HEK293 (cell line): Measurements from ENCODE around the gene EDARADD.
A peak's percentile ranks its signal among the peaks of the same experiment; 100 is the strongest.

Source experiments
- CTCF ChIA-PET: fragments of 350-600 bp; formaldehyde crosslinking; extraction: SDS; loops from one replicate; lab custom pipeline; 2021; ENCODE audit warnings: antibody characterized with exemption; lab: Yijun Ruan, JAX
- POLR2A ChIA-PET: fragments of 300-600 bp; formaldehyde crosslinking; extraction: SDS; loops from one replicate; lab custom pipeline; 2020; ENCODE audit warnings: antibody characterized with exemption, inconsistent platforms; lab: Yijun Ruan, JAX
- H3K27ac ChIP-seq: fragments of 200-500 bp; sonication (Bioruptor generic); 2 replicates; pipeline ENCODE4 v1.5.1; 2014; ENCODE audit warnings: low read depth, low read length, control low read depth, inconsistent platforms; ENCODE audit errors: extremely low read depth
- H3K36me3 ChIP-seq, 2 experiments: fragments of 200-500 bp in 1 of 2; sonication (Bioruptor generic) in 1 of 2; 1 replicate in 1 of 2; 2 replicates in 1 of 2; pipeline ENCODE4 v1.5.1; 2014 to 2017; ENCODE audit warnings: inconsistent platforms in 2 of 2, low read length in 2 of 2; ENCODE audit not compliant: control insufficient read depth in 2 of 2, insufficient read depth in 1 of 2
- H3K4me1 ChIP-seq: fragments of 200-500 bp; sonication (Bioruptor generic); 2 replicates; pipeline ENCODE4 v1.5.1; 2014; ENCODE audit warnings: mild to moderate bottlenecking, low read length, inconsistent platforms; ENCODE audit not compliant: control insufficient read depth, insufficient read depth
- H3K4me3 ChIP-seq: 2 replicates; pipeline ENCODE4 v1.5.1; 2011; ENCODE audit warnings: low read depth, mild to moderate bottlenecking, control low read depth, low read length, moderate library complexity
- H3K9me3 ChIP-seq: fragments of 200-500 bp; sonication (Bioruptor generic); 2 replicates; pipeline ENCODE4 v1.5.1; 2014; ENCODE audit warnings: low read depth, low read length, inconsistent platforms; ENCODE audit not compliant: control insufficient read depth, insufficient read depth
- GLIS1 ChIP-seq: fragments of 450-650 bp; formaldehyde crosslinking; IDR thresholded peaks from 2 replicates; pipeline ENCODE4 v1.5.1; 2016; ENCODE audit warnings: missing biosample characterization, missing genetic modification characterization
- INSM2 ChIP-seq: fragments of 450-650 bp; formaldehyde crosslinking; IDR thresholded peaks from 2 replicates; pipeline ENCODE4 v1.5.1; 2016; ENCODE audit warnings: missing biosample characterization, missing genetic modification characterization
- KLF16 ChIP-seq: fragments of 450-650 bp; formaldehyde crosslinking; IDR thresholded peaks from 2 replicates; pipeline ENCODE4 v1.5.1; 2017; ENCODE audit warnings: missing biosample characterization, missing genetic modification characterization
- RBAK ChIP-seq: fragments of 450-650 bp; formaldehyde crosslinking; IDR thresholded peaks from 2 replicates; pipeline ENCODE4 v1.5.1; 2016; ENCODE audit warnings: missing biosample characterization, missing genetic modification characterization
- ZNF112 ChIP-seq: fragments of 450-650 bp; formaldehyde crosslinking; IDR thresholded peaks from 2 replicates; pipeline ENCODE4 v1.5.0; 2017; ENCODE audit warnings: missing biosample characterization, missing genetic modification characterization
- ZNF121 ChIP-seq: fragments of 450-650 bp; formaldehyde crosslinking; IDR thresholded peaks from 2 replicates; pipeline ENCODE4 v1.5.1; 2016; ENCODE audit warnings: missing biosample characterization, missing genetic modification characterization
- ZNF169 ChIP-seq: fragments of 450-650 bp; formaldehyde crosslinking; IDR thresholded peaks from 2 replicates; pipeline ENCODE4 v1.5.1; 2016; ENCODE audit warnings: missing biosample characterization, missing genetic modification characterization
- ZNF18 ChIP-seq: fragments of 450-650 bp; formaldehyde crosslinking; IDR thresholded peaks from 2 replicates; pipeline ENCODE4 v1.5.1; 2016; ENCODE audit warnings: missing biosample characterization, missing genetic modification characterization
- ZNF280D ChIP-seq: fragments of 450-650 bp; formaldehyde crosslinking; IDR thresholded peaks from 2 replicates; pipeline ENCODE4 v1.5.1; 2016; ENCODE audit warnings: missing biosample characterization, missing genetic modification characterization
- ZNF394 ChIP-seq: fragments of 450-650 bp; formaldehyde crosslinking; IDR thresholded peaks from 2 replicates; pipeline ENCODE4 v1.5.1; 2016; ENCODE audit warnings: missing biosample characterization, missing genetic modification characterization, mild to moderate bottlenecking, moderate library complexity, borderline replicate concordance
- ZNF510 ChIP-seq: fragments of 450-650 bp; formaldehyde crosslinking; IDR thresholded peaks from 2 replicates; pipeline ENCODE4 v1.5.1; 2018; ENCODE audit warnings: mild to moderate bottlenecking, missing genetic modification characterization, missing biosample characterization; ENCODE audit not compliant: insufficient replicate concordance
- ZNF549 ChIP-seq: fragments of 450-650 bp; IDR thresholded peaks from 2 replicates; pipeline ENCODE4 v1.5.1; 2018; ENCODE audit warnings: missing biosample characterization, missing genetic modification characterization, mild to moderate bottlenecking, inconsistent platforms, moderate library complexity
- ZNF747 ChIP-seq: fragments of 450-650 bp; formaldehyde crosslinking; IDR thresholded peaks from 2 replicates; pipeline ENCODE4 v1.5.1; 2016; ENCODE audit warnings: missing biosample characterization, missing genetic modification characterization
- ZNF768 ChIP-seq: fragments of 450-650 bp; formaldehyde crosslinking; IDR thresholded peaks from 2 replicates; pipeline ENCODE4 v1.5.1; 2018; ENCODE audit warnings: missing biosample characterization, mild to moderate bottlenecking, missing genetic modification characterization
- TF ChIP-seq, protein P1 (sequence below): fragments of 450-650 bp; formaldehyde crosslinking; optimal IDR thresholded peaks from 2 replicates; pipeline ENCODE3; 2016; ENCODE audit warnings: missing biosample characterization, mild to moderate bottlenecking, missing genetic modification characterization

Gene EDARADD

GRCh38 chr1:236495467-236496112, 101.5 kb downstream of the EDARADD start (continued):
- 0 out of 2 replicates have a peak, but pooled peaks have one; percentile 23 for TF ChIP-seq ZNF18 (tag by site-specific recombination)
- TF ChIP-seq KLF16 (tag by site-specific recombination), result no peak
- TF ChIP-seq RBAK (tag by site-specific recombination), result peak; percentile 24; the same call in 1 of the 2 replicates
- 0 out of 2 replicates have a peak, but pooled peaks have one; percentile 30 for TF ChIP-seq ZNF747 (tag by site-specific recombination)
- 0 out of 2 replicates have a peak, but pooled peaks have one; percentile 13 for TF ChIP-seq INSM2 (tag by site-specific recombination)
- no peak for TF ChIP-seq ZNF112 (tag by site-specific recombination)
- TF ChIP-seq ZNF510, result no peak
- TF ChIP-seq GLIS1, result no peak
- no peak for TF ChIP-seq ZNF768 (tag by site-specific recombination)
- TF ChIP-seq, all 188 proteins: peak for 8

GRCh38 chr1:236497908-236498307, 103.8 kb downstream of the EDARADD start:
- H3K4me3 ChIP-seq, result no peak overlapping the region
- ChIA-PET CTCF (interaction anchor here (0.8 to 1.0 kb wide), 2 partner anchors 12 to 152 kb away, joined by 3 read pairs; no protein-coding TSS in a partner anchor), POLR2A (no interaction called here)
- TF ChIP-seq ZNF394 (tag by site-specific recombination), result no peak
- TF ChIP-seq, protein P1, sequence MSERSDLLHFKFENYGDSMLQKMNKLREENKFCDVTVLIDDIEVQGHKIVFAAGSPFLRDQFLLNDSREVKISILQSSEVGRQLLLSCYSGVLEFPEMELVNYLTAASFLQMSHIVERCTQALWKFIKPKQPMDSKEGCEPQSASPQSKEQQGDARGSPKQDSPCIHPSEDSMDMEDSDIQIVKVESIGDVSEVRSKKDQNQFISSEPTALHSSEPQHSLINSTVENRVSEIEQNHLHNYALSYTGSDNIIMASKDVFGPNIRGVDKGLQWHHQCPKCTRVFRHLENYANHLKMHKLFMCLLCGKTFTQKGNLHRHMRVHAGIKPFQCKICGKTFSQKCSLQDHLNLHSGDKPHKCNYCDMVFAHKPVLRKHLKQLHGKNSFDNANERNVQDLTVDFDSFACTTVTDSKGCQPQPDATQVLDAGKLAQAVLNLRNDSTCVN (tag by site-specific recombination), result peak; percentile 4
- no peak for TF ChIP-seq ZNF169 (tag by site-specific recombination)
- 0 out of 2 replicates have a peak, but pooled peaks have one; percentile 25 for TF ChIP-seq ZNF121 (tag by site-specific recombination)
- H3K9me3 ChIP-seq, result no peaks in the 10 kb centered on the region
- no peaks in the 10 kb centered on the region for H3K36me3 ChIP-seq
- peaks cover 5% of the 10 kb centered on the region; the same call in 1 of the 2 replicates for H3K4me1 ChIP-seq
- H3K27ac ChIP-seq, result no peak overlapping the region

DNA sequence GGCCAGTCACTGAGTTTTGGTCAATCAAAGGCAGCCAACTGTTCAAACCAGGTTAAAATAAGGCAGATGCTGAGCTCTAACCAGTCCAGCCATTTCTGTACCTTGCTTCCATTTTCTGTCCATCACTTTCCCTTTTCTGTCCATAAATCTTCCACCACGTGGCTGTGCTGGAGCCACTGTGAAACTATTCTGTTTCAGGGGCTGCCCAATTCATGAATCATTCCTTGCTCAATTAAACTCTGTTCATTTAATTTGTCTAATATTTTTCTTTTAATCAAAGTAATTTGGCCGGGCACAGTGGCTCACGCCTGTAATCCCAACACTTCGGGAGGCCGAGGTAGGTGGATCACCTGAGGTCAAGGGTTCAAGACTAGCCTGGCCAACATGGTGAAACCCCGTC, 107.0 kb downstream of the EDARADD start:
- Histone ChIP-seq H3K36me3 (no peaks in the 10 kb centered on the region), H3K4me3 (no peak overlapping the region), H3K9me3 (no peaks in the 10 kb centered on the region), H3K4me1 (peaks cover 6% of the 10 kb centered on the region; the same call in 1 of the 2 replicates), H3K27ac (no peak overlapping the region)
- TF ChIP-seq ZNF549 (tag by site-specific recombination), result peak; percentile 95
- TF ChIP-seq ZNF280D (tag by site-specific recombination), result no peak
- ChIA-PET CTCF (interaction anchor here (0.6 to 0.9 kb wide), 3 partner anchors 207 to 410 kb away, joined by 4 read pairs; no protein-coding TSS in a partner anchor), POLR2A (interaction anchor here (1.0 kb wide), 1 partner anchor 17 kb away, joined by 3 read pairs; no protein-coding TSS in a partner anchor)
